Panc1 (cell line): ENCODE measurements around the gene TANC1.

Source experiments
- CTCF ChIP-seq: fragments of 450-650 bp; IDR thresholded peaks from 2 replicates; pipeline ENCODE4 v1.5.1; 2017; ENCODE audit warnings: mild to moderate bottlenecking
- TCF7L2 ChIP-seq: IDR thresholded peaks from 2 replicates; pipeline ENCODE4 v1.6.1; 2011; ENCODE audit warnings: mild to moderate bottlenecking, low read depth, low read length, inconsistent platforms

- no peak for TF ChIP-seq CTCF
- TF ChIP-seq TCF7L2, result no peak
These were observed 1.9 kb downstream of the TANC1 start for GRCh38 chr2:158970241-158970751.
